HG03039 (cell line): ENCODE results near the gene CLINT1.
"Not testable (repeated sequence)": the region's sequence is repeated elsewhere in the genome, so short reads cannot be mapped to it uniquely, and the experiment has no call there.

Experiments
- ATAC-seq: cut with Tn5 transposase; IDR thresholded peaks from one replicate; pipeline ENCODE4 v1.9.1; 2021; ENCODE audit warnings: mild to moderate bottlenecking, moderate library complexity; ENCODE audit not compliant: unreplicated experiment

The CLINT1 gene

GRCh38 chr5:157864067-157864466, 5.1 kb upstream of the CLINT1 start:
- ATAC-seq: no peak

DNA sequence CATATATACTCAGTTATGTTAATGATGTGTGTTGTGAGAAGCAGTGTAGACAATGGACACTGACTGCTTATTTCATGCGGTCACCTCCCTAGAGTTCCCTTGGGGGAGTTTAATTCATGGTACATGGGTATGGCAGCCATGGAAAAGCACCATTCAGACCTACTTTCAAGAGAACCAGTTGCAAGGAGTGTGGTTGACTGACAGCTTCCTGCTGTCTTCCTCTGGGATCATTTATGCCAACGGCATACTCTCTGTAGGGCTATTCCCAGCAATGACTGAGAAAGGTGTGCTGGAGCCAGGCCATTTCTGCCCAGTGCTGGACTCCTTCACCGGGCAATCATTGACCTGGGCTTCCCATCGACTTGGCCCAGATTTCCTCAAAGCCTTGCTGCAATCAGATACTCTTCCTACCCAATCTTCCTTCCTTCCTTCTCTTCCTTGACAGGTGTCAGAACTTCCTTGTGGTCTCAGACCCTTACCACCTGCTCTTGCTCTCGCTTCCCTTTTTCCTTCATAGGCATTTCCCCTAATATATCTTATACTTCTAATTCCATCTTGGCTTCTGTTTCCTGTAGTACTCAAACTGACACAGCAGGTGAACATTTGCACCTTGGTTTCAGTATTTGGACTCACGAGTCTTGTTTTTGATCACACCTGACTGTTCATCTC, 3.4 kb upstream of the CLINT1 start:
- no peak for ATAC-seq

DNA sequence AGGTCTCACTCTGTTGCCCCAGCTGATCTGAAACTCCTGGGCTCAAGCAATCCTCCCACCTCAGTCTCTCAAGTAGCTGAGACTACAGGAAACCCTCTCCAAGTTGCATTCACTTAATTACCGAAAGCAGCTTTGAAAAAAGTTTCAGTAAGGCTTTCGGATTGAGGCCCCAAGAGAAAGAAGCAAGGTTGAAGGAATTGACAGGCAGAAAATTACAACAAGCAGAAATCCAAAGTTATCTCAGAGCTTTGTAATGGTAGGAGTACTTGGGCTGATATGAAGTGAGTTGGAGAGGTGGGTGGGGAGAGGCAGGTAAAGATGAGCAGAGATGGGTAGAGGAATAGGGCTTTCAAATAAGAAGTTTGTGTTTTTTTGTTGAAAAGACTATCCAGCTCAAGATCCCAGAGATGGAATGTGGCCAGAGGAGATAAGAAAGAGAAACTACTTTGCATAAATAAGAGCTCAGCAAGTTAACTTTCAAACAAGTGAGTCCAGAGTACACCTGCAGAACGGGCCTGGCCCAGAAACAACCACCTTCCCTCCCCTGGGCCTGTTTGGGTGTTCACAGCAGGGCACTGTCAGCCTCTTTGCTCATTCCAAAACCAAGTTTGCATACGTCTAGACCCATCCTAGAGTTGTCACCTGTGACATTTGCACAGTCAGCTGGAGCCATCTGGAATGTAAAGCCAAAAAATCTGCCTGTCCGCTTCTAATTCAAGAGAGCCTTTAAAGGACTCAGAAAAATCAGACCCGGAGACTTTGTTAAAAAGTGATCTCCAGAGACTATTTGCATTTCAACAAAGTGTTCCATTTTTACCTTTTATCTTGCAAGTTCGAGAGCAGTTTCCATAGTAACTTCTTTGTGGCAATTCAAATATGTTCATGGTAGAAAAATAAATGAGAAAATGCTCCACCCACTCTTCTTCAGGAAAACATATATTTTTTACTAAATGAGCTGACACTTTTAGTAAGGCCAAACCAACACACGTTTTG, 2.2 kb upstream of the CLINT1 start:
- peak; percentile 65 for ATAC-seq

- no peak for ATAC-seq
Observed at GRCh38 chr5:157859227-157859575, 256 bp upstream of the CLINT1 start.

DNA sequence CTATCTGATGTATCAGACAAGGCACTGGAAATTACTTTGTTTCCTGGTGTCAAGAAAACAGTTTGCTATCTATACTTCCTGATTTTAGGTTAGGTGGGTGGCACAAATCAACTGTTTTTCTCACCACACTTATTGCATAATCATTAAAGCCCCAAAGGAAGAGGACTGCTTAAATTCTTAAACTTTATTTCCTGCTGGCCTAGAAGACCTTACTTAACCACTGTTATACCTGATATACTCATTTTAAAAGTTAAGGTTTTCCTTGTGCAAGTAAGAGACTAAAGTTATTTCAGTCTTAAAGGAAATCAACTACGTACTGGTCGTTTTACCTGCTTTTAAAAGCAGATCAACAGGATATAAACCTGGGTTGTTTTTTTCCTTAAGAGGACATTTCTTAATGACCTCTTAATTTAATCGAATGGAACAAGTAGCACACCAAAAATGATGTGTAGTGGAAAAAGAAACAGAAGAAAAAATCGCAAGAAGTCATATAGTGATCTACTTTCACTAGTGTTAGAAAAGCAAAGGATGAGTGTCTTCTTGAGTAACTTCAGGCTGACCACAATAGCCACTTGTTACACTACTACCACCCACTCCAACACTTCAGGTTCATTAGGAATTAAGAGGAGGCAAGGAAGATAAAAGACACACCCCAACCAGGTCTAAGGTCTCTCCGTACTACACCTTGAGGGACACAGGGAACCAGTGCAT, 974 bp downstream of the CLINT1 start:
- no peak for ATAC-seq

GRCh38 chr5:157855404-157855994, 3.4 kb downstream of the CLINT1 start:
- no peak for ATAC-seq

DNA sequence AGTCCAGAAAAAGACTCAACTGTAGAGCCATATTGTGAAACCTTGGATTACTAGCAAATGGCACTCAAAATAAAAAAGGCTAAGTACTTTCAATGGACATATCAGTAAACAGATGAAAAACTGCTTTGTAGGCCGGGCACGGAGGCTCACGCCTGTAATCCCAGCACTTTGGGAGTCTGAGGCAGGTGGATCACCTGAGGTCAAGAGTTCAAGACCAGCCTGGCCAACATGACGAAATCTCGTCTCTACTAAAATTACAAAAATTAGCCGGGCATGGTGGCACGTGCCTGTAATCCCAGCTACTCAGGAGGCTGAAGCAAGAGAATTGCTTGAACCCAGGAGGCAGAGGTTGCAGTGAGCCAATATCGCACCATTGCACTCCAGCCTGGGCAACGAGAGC, 5.6 kb downstream of the CLINT1 start:
- ATAC-seq: not testable (repeated sequence)

GRCh38 chr5:157845914-157846598, 12.9 kb downstream of the CLINT1 start:
- ATAC-seq: no peak

GRCh38 chr5:157842787-157843186, 16.2 kb downstream of the CLINT1 start:
- no peak for ATAC-seq

DNA sequence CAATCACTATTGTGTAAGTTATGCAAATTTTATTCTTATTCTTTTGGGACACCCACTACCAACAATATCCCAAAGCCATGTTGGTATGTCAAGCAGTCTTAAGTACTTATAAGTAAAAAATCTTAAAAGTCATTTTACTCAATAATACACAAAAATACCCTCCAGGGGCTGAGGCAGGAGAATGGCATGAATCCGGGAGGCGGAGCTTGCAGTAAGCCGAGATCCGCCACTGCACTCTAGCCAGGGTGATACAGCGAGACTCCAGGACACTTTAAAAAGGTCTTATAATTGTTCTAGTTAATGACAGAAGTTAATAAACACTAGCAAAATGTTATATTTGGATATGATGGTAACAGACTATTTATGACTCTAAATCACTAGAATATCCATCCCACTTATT, 16.8 kb downstream of the CLINT1 start:
- ATAC-seq: no peak

GRCh38 chr5:157839157-157839795, 19.7 kb downstream of the CLINT1 start:
- no peak for ATAC-seq

DNA sequence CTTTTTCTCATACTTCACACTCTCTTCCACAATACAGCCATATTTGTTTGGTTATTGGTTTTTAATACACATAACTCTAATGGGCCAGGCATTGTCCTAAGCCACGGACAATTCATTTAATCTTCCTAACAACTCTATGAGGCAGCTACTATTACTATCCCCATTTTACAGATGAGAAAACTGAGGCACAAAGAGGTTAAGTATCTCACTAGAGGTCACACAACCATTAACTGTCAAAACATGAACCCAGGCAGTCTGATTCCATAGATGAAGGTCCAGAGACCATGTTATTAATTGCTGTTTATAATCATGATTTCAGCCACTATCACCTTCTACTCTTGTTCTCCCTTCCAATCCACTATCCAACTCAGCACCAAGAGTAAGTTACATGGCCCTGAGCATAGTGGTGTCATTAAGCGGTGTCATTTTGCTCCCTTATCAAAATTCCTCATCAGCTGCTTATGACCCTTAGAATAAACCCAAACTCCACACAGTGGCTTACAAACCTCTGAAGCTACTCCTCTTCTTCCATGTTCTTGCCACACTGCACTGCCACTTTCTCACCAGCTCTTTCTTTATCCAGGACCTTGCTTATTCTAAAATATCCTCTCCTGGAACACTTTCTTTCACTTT, 22.7 kb downstream of the CLINT1 start:
- no peak for ATAC-seq

DNA sequence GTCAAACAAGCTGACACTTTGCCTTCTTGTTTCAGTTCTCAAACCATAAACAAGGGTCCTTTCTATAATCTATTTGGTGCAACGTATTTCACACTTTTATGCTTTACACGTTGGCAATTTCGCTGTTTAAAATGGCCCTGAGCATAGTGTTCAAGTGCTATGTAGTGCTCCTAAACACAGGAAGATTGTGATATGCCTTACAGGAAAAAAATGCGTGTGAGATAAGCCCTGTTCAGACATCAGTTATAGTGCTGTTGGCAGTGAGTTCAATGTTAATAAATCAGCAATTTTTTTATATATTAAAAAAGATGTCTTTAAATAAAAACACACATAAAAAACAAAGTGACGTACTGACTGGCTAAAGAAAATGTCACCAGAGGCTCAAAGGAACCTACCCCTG, 23.9 kb downstream of the CLINT1 start:
- no peak for ATAC-seq

GRCh38 chr5:157828944-157829639, 29.9 kb downstream of the CLINT1 start:
- no peak for ATAC-seq

GRCh38 chr5:157828105-157828943, 30.6 kb downstream of the CLINT1 start:
- ATAC-seq: no peak

DNA sequence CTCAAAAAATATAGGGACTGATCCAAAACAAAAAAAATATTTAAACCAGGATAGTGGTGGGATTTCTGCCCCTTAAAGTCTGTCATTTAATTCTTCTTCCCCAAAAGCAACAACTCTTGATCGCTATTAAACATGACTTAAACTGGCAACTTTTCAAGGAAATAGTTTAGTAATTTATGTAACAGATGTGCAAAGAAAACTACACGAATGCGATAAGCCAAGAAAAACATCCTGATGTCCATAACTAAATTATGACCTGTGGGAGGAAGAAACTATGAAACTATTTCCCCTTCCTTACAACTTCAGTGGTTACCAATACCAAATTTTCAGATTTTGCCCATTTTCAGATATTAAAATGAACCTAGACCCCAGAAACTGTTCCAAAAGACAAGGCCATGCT, 31.5 kb downstream of the CLINT1 start:
- no peak for ATAC-seq

DNA sequence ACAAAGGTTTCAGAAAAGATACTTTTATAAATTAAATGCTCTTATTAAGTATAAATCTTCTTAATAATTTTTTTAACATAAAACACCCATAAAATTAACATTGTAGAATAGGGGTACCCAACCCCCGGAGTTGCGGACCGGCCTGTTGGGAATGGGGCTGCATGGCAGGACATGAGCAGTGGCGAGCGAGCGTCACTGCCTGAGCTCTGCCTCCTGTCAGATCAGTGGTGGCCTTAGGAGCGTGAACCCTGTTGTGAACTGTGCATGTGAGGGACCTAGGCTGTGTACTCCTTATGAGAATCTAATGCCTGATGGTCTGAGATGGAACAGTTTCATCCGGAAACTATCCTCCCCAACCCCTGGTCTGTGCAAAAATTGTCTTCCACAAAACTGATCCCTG, 35.3 kb downstream of the CLINT1 start:
- no peak for ATAC-seq
